ENCODE results near the gene DPH3. TPM values are rescaled to one million over a fixed set of nuclear protein-coding genes. Genes with fewer than 3 reads are reported as not detected.

Gene DPH3
- total and polyA plus RNA-seq, 10 of the 15 experiments (the other 5 are each of a cell fraction or from before 2014, with no cell fraction given), result 10.8 to 71.8 (median 23.4) TPM

DNA sequence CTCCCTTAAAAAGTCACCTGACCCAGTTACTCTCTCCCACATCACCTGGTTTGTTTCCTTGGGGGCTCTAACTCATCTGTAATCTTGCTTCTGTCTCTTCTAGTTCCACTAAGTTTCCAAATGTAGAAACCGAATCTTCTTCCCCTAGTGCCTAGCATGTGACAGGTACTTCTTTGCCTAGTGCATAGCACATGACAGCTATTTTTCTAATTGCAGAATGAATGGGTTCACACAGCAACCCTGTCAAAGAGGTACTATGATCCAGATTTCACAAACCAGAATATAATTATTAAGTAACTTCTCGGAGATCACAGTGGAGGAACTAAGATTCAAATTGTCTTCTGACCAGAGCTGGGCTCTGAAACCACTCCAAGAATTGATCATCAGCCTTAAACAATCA is 7.4 kb downstream of the DPH3 start:
- no peaks in the 10 kb centered on the region for H3K79me2 ChIP-seq (ENCODE audit: control insufficient read depth, insufficient read depth, low read length)
- CTCF ChIA-PET, result interaction anchor here (0.9 kb wide), 1 partner anchor 12 kb away, joined by 3 read pairs; no protein-coding TSS in a partner anchor
- intact Hi-C loops (cut with micrococcal nuclease; ENCODE audit: unreplicated experiment), result no loop called here
- TF ChIP-seq RAD21 (IDR thresholded peaks at IDR 0.05; ENCODE audit: insufficient read depth, low read depth, low read length) (no peak), NRF1 (conservative IDR thresholded peaks at IDR 0.05; ENCODE audit: low read depth, low read length) (no peak), NFYB (IDR thresholded peaks at IDR 0.05; ENCODE audit: insufficient read depth, low read depth, low read length) (no peak), HDGF (IDR thresholded peaks at IDR 0.05) (no peak), BACH1 (IDR thresholded peaks at IDR 0.05; ENCODE audit: borderline replicate concordance) (no peak), BRCA1 (IDR thresholded peaks at IDR 0.05; ENCODE audit: low read depth, low read length) (no peak), GABPA (IDR thresholded peaks at IDR 0.05; ENCODE audit: low read depth) (no peak), CHD4 (IDR thresholded peaks at IDR 0.05) (no peak)
- TF ChIP-seq, protein P1, sequence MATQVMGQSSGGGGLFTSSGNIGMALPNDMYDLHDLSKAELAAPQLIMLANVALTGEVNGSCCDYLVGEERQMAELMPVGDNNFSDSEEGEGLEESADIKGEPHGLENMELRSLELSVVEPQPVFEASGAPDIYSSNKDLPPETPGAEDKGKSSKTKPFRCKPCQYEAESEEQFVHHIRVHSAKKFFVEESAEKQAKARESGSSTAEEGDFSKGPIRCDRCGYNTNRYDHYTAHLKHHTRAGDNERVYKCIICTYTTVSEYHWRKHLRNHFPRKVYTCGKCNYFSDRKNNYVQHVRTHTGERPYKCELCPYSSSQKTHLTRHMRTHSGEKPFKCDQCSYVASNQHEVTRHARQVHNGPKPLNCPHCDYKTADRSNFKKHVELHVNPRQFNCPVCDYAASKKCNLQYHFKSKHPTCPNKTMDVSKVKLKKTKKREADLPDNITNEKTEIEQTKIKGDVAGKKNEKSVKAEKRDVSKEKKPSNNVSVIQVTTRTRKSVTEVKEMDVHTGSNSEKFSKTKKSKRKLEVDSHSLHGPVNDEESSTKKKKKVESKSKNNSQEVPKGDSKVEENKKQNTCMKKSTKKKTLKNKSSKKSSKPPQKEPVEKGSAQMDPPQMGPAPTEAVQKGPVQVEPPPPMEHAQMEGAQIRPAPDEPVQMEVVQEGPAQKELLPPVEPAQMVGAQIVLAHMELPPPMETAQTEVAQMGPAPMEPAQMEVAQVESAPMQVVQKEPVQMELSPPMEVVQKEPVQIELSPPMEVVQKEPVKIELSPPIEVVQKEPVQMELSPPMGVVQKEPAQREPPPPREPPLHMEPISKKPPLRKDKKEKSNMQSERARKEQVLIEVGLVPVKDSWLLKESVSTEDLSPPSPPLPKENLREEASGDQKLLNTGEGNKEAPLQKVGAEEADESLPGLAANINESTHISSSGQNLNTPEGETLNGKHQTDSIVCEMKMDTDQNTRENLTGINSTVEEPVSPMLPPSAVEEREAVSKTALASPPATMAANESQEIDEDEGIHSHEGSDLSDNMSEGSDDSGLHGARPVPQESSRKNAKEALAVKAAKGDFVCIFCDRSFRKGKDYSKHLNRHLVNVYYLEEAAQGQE (IDR thresholded peaks at IDR 0.05; ENCODE audit: low read depth, low read length), result no peak
- TF ChIP-seq, protein P2, sequence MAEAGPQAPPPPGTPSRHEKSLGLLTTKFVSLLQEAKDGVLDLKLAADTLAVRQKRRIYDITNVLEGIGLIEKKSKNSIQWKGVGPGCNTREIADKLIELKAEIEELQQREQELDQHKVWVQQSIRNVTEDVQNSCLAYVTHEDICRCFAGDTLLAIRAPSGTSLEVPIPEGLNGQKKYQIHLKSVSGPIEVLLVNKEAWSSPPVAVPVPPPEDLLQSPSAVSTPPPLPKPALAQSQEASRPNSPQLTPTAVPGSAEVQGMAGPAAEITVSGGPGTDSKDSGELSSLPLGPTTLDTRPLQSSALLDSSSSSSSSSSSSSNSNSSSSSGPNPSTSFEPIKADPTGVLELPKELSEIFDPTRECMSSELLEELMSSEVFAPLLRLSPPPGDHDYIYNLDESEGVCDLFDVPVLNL (IDR thresholded peaks at IDR 0.05; ENCODE audit: low read depth, low read length), result no peak
- TF ChIP-seq, protein P3, sequence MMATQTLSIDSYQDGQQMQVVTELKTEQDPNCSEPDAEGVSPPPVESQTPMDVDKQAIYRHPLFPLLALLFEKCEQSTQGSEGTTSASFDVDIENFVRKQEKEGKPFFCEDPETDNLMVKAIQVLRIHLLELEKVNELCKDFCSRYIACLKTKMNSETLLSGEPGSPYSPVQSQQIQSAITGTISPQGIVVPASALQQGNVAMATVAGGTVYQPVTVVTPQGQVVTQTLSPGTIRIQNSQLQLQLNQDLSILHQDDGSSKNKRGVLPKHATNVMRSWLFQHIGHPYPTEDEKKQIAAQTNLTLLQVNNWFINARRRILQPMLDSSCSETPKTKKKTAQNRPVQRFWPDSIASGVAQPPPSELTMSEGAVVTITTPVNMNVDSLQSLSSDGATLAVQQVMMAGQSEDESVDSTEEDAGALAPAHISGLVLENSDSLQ (IDR thresholded peaks at IDR 0.05), result no peak
- TF ChIP-seq, protein P4, sequence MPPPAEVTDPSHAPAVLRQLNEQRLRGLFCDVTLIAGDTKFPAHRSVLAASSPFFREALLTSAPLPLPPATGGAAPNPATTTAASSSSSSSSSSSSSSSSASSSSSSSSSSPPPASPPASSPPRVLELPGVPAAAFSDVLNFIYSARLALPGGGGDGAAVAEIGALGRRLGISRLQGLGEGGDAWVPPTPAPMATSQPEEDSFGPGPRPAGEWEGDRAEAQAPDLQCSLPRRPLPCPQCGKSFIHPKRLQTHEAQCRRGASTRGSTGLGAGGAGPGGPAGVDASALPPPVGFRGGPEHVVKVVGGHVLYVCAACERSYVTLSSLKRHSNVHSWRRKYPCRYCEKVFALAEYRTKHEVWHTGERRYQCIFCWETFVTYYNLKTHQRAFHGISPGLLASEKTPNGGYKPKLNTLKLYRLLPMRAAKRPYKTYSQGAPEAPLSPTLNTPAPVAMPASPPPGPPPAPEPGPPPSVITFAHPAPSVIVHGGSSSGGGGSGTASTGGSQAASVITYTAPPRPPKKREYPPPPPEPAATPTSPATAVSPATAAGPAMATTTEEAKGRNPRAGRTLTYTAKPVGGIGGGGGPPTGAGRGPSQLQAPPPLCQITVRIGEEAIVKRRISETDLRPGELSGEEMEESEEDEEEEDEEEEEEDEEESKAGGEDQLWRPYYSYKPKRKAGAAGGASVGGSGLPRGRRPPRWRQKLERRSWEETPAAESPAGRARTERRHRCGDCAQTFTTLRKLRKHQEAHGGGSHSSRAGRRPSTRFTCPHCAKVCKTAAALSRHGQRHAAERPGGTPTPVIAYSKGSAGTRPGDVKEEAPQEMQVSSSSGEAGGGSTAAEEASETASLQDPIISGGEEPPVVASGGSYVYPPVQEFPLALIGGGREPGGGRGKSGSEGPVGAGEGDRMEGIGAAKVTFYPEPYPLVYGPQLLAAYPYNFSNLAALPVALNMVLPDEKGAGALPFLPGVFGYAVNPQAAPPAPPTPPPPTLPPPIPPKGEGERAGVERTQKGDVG (CRISPR knock-in tag; IDR thresholded peaks at IDR 0.05), result no peak
- TF ChIP-seq, protein P5, sequence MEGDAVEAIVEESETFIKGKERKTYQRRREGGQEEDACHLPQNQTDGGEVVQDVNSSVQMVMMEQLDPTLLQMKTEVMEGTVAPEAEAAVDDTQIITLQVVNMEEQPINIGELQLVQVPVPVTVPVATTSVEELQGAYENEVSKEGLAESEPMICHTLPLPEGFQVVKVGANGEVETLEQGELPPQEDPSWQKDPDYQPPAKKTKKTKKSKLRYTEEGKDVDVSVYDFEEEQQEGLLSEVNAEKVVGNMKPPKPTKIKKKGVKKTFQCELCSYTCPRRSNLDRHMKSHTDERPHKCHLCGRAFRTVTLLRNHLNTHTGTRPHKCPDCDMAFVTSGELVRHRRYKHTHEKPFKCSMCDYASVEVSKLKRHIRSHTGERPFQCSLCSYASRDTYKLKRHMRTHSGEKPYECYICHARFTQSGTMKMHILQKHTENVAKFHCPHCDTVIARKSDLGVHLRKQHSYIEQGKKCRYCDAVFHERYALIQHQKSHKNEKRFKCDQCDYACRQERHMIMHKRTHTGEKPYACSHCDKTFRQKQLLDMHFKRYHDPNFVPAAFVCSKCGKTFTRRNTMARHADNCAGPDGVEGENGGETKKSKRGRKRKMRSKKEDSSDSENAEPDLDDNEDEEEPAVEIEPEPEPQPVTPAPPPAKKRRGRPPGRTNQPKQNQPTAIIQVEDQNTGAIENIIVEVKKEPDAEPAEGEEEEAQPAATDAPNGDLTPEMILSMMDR (IDR thresholded peaks at IDR 0.05 in 2 of 3, conservative IDR thresholded peaks at IDR 0.05 in 1 of 3; ENCODE audit: control insufficient read depth in 2 of 3, extremely low read depth in 1 of 3, insufficient read depth in 1 of 3, low read depth in 3 of 3, low read length in 3 of 3), result no peak

More for the DNA sequence above, 7.4 kb downstream of the DPH3 start:
- Histone ChIP-seq H3K4me1 (ENCODE audit: control insufficient read depth, insufficient read depth, low read length) (peaks cover 8% of the 10 kb centered on the region; the same call in 1 of the 2 replicates), H3K4me2 (ENCODE audit: control insufficient read depth, insufficient read depth) (no peak overlapping the region), H3K9ac (ENCODE audit: control insufficient read depth, insufficient read depth, low read length) (no peak overlapping the region), H2AFZ (ENCODE audit: control insufficient read depth, low read depth, low read length) (no peak overlapping the region), H3K27me3 (replicated peaks in 1 of 2; ENCODE audit: control insufficient read depth in 2 of 2, insufficient read depth in 2 of 2, low read length in 1 of 2) (no peaks in the 10 kb centered on the region), H4K20me1 (ENCODE audit: control insufficient read depth, insufficient read depth) (no peaks in the 10 kb centered on the region), H3K36me3 (ENCODE audit: control insufficient read depth in 2 of 2, insufficient read depth in 2 of 2, low read length in 1 of 2) (peaks cover 0 to 2% of the 10 kb centered on the region in 2 experiments; a peak in 1 of 4 replicates), H3K9me3 (replicated peaks; ENCODE audit: control insufficient read depth, insufficient read depth, low read length) (no peaks in the 10 kb centered on the region), H3K4me3 (no peak overlapping the region), H3K27ac (ENCODE audit: control insufficient read depth, insufficient read depth) (no peak overlapping the region)
- POLR2A ChIA-PET, result interaction anchor here (0.5 to 0.6 kb wide), 2 partner anchors 298 to 300 kb away, joined by 3 read pairs; no protein-coding TSS in a partner anchor
- no TSS peak for BruUV-seq (replicated peaks)
- SMC1A ChIA-PET (ENCODE audit: uncharacterized antibody, unreplicated experiment), result interaction anchor here (0.6 kb wide), 1 partner anchor 293 kb away, joined by 3 read pairs; no protein-coding TSS in a partner anchor
- RAD21 ChIA-PET (ENCODE audit: unreplicated experiment), result no interaction called here
- ATAC-seq (no peak), DNase-seq (ENCODE audit: low read depth, low spot score) (no peak), FAIRE-seq (no peak)
- 25% methylated on average over 2 of the region's 2 CpGs for WGBS (ENCODE audit: insufficient coverage, insufficient replicate concordance, low lambda C conversion rate, missing lambda C conversion rate)
- in situ Hi-C loops (cut with MboI), result no loop called here

All from GM12878 (cell line).